ENCODE data around the gene LMTK3.

GRCh38 chr19:48445256-48445605 is 66.4 kb downstream of the LMTK3 start:
- TF ChIP-seq POLR2A (IDR thresholded peaks at IDR 0.05; ENCODE audit: low read depth) (no peak), CTCF (IDR thresholded peaks at IDR 0.05) (peak; percentile 38 to 46 (median 40)), POLR2AphosphoS5 (IDR thresholded peaks at IDR 0.05) (no peak)
